ENCODE data around the gene ERCC6.

The ERCC6 gene

GRCh38 chr10:49512121-49512809 lies 26.7 kb downstream of the ERCC6 start:
- no peak for DNase-seq (ENCODE audit: low read depth)

DNA sequence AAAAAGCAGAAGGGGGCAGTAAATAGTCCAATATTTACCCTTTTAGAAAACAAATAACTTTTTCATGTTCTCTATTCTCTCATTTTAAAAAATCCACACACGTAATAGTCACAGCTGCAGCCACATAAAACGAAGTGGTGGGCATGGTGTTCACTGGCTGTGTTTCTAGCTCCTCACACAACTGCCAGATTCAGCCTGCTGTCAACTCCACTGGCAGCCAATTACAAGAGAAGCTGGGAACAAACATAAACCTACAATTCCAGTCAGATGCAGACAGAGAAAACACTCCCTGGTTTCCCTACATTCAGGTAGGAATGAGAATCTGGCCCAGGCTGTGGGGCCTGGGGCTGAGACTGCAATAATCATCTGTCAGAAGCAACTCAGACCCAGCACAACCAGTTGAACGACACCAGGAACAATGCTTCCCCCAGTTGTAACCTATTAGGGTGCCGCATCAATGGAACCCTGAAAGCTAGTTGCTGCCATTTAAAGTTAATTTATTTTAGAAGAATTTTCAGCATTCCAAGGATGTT lies 29.1 kb downstream of the ERCC6 start:
- DNase-seq (ENCODE audit: low read depth), result no peak

DNA sequence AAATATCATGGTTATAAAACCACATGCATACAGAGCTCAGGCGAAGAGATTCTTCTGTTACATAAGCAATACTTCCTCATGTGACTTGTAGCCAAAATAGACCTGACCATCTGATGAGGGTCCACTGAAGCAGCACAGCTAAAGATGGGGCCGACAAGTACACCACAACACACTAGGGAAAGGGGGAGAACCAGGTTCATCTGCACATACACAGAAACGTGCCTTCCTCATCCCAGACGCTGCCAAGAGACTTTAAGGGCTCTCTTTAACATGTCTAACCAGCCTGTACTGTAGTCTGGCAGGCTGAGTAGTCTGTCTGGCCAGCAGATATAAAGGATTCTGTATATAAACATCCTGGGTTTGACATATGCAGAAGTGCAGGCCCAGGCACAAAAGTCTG lies 30.3 kb downstream of the ERCC6 start:
- no peak for DNase-seq (ENCODE audit: low read depth)

GRCh38 chr10:49508249-49508648 lies 30.7 kb downstream of the ERCC6 start:
- DNase-seq (ENCODE audit: low read depth), result no peak

DNA sequence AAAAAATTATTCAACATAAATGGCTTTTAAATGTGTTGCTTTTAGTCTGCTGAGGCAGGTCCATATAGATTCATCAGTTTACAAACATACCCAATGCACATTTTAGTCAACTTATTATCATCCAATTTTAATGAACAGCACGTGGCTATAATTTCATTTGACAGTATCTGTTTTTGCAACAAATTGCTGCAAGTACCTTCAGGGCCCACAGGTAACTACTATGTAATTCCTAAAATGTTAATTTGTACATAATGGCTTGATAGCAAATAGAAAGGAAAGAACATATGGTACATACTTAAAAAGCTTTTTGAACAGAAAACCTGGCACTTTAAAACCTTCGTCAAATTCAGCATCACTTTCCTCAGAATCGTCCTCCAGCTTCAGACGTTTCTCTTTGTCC lies 33.3 kb downstream of the ERCC6 start:
- no peak for DNase-seq (ENCODE audit: low read depth)

DNA sequence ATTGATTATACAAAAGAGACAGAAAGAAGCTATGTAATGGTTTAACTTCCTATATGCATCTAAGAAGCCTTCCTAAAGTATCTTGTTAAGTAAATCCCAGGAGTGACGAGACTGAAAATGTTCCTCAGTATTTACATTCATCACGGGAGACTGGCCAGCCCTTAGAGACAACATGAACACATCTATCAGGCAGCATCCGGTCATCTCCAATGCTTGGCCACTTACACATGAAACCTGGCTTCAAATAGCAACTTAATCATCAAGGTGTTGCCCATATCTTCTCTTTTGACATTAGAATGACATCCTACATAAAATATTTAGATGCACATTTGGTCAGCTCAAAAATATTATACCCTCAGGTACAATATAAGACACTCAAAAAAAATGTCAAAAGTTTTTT lies 33.8 kb downstream of the ERCC6 start:
- DNase-seq (ENCODE audit: low read depth), result no peak

GRCh38 chr10:49504528-49504927 lies 34.4 kb downstream of the ERCC6 start:
- no peak for DNase-seq (ENCODE audit: low read depth)

DNA sequence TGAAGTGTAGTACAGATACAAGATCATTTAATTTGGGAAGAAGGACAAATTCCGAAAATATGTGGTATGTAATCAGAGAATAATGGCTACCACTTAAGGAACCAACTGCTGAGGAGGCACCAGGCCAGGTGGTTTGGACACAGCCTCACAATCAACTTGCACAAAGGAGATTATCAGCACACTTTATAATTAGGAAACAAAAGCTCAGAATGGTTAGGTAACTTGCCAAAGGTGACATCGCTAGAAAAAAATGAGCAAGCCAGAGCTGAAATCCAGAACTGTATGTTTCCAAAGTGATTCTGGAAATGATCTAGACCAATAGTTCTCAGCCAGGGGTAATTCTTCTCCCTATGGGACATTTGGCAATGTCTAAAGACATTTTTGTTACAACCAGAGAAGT lies 36.6 kb downstream of the ERCC6 start:
- DNase-seq (ENCODE audit: low read depth), result peak; percentile 17

GRCh38 chr10:49500412-49500811 lies 38.5 kb downstream of the ERCC6 start:
- DNase-seq (ENCODE audit: low read depth), result no peak

DNA sequence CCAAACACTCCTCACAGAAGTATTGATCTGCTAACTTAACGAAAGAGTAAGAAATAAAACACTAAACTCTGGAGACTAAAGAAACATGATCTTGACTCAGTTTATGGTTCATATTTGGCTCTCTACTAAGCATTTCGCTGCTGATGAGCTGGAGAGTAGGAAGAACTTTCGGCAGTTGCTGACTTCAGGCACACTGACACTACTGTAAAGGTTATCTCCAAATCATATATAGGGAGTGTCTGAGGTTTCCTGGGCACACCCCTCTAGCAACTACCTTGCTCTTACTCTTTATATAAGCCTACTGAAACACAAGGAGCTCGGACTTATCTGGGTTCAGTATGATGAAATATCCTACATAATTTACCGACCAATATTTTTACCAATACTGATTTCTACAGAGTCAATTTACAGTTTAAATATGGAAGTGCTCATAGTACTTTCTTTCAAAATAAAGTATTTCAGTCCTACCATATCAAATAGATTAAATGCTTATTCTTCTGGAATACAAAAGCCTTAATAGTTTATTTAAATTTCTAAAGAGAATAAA lies 39.5 kb downstream of the ERCC6 start:
- DNase-seq (ENCODE audit: low read depth), result no peak

- DNase-seq (ENCODE audit: low read depth), result no peak
These were observed 40.5 kb downstream of the ERCC6 start for GRCh38 chr10:49498425-49498824.

GRCh38 chr10:49497358-49497757 lies 41.6 kb downstream of the ERCC6 start:
- DNase-seq (ENCODE audit: low read depth), result no peak

DNA sequence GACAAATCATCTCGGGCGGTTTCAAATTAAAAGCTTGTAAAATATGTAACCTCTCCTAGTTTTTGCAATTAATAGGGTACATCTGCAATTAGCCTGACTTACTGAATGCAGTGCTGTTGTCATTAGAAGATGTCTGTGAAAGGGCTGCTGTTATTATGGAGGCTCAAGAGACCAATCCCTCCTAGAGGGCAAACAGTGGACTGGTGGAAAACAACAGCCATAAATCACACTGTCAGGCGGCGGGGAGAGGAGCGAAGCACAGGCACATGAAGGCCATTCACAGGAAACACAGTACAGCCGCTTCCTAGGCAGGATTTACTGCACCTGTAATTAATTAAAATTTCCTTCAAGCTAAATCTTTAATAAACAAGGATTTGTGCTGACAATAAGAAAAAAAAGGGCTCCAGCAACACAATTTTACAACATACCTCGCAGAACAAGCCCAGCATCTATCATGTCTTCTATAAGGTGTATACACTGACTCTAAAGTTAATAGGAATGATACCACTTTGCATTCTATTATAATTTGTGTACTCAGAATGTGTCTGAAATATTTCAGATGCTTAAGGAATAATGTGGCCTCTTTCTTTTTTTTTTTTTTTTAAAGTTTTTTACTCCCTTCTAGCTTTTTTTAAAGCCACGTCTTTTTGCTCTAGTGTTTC lies 50.7 kb downstream of the ERCC6 start:
- no peak for DNase-seq (ENCODE audit: low read depth)

DNA sequence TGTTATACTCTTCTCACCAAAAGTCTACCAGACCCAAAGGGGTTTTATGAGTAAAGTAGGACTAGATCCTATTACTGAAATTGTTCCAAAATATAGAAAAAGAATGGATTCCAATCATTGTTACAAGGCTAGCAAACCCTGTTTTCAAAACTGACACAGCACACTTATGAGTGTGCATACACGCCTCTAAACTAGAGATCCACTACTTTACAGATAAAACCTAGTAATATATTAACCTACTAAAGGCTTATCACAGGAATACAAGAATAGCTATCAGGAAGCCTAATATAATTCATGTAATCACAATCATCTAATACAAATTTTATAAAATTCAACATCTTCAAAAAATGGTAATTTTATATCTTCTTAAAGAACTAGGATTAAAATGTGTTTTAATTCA lies 52.2 kb downstream of the ERCC6 start:
- DNase-seq (ENCODE audit: low read depth), result no peak

- DNase-seq (ENCODE audit: low read depth), result no peak
These were observed 52.9 kb downstream of the ERCC6 start for GRCh38 chr10:49486009-49486408.

DNA sequence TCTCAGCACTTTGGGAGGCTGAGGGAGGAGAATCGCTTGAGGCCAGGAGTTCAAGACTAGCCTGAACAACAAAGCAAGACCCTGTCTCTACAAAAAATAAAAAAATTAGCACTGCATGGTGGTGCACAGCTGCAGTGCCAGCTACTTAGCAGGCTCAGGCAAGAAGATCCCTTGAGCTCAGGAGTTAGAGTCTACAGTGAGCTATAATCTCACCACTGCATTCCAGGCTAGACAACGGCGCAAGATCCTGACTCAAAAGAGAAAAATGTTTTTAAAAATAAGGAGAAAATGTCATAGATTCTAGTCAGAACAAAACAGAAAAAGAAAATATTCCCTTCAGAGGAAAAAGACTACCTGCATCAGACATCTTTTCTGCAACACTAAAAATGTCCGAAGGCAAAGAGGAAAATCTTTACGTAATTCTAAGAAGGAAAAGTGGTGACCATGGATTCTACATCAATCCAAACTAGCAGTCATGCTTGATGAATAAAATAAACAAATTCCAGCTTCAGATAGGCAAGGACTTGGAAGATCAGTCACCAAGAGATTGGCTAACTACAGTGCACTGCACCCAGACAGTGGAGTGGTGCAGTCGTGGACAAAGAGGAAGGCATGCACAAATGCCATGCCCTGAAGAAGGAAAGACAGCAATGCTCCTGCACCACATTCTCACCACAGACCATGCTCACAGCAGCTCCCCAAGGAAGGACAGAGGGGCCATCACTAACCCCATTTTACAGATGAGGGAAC lies 54.3 kb downstream of the ERCC6 start:
- DNase-seq (ENCODE audit: low read depth), result peak; percentile 4

GRCh38 chr10:49478819-49479218 lies 60.1 kb downstream of the ERCC6 start:
- DNase-seq (ENCODE audit: low read depth), result no peak

- no peak for DNase-seq (ENCODE audit: low read depth)
These were observed 64.0 kb downstream of the ERCC6 start for GRCh38 chr10:49474901-49475300.

DNA sequence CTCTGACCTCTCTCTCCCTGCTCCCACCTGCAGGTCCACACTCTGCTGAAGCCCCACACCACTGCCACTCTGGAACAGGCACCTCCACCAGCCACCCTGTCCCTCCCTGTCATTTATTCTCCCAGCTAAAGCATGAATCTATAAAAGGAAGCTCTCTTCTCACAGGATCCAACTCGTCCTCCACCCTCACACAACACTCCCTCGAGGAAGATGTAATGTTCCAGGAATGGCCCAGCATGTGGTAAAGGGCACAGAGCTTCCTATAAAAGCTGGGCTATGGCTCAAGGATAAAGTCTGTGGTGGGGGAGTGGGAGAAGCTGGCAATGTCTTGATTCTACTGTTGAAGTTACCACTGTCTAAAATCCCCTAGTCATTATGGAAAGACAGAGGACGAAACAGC lies 67.4 kb downstream of the ERCC6 start:
- no peak for DNase-seq (ENCODE audit: low read depth)

DNA sequence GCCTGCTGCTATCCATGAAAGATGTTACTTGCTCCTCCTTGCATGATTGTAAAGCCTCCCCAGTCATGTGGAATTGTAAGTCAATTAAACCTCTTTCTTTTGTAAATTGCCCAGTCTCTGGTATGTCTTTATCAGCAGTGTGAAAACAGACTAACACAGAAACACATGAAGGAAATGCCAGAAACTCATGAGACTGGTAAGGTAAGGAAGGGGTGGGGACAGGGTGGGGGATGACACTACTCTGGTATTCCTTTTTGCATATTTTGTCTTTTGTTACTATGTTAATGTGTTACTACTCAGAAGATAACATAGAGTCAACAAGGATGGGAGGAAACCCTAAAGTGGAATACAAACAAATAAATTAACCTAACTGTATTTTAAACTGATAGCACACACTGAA lies 73.2 kb downstream of the ERCC6 start:
- no peak for DNase-seq (ENCODE audit: low read depth)
